GM12892 (cell line): Measurements from ENCODE around the gene ANKRD24.
"Not testable (repeated sequence)": the region's sequence is repeated elsewhere in the genome, so short reads cannot be mapped to it uniquely, and the experiment has no call there.

Experiments
- POLR2A ChIP-seq: IDR thresholded peaks from 2 replicates; pipeline ENCODE4 v1.6.1; 2011; ENCODE audit warnings: low read depth, low read length, control low read depth
- POLR2AphosphoS5 ChIP-seq: IDR thresholded peaks from 2 replicates; pipeline ENCODE4 v1.6.1; 2011; ENCODE audit warnings: low read depth, low read length, control low read depth

DNA sequence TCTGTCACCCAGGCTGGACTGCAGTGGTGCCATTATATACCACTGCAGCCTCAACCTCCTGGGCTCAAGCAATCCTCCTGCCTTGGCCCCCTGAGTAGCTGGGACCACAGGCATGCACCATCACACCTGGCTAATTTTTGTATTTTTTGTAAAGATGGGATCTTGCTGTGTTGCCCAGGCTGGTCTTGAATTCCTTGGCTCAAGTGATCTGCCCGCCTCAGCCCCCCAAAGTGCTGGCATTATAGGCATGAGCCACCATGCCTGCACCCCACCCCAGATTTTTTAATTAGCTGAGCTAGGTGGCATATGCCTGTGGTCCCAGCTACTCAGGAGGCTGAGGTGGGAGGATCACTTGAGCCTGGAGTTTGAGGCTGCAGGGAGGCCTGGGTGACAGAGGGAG, 39.6 kb upstream of the ANKRD24 start:
- not testable (repeated sequence) for TF ChIP-seq POLR2AphosphoS5, POLR2A
